HG02798 (cell line): ENCODE measurements around the gene COX6A1.
A peak's percentile ranks its signal among the peaks of the same experiment; 100 is the strongest.
"Not testable (repeated sequence)": the region's sequence is repeated elsewhere in the genome, so short reads cannot be mapped to it uniquely, and the experiment has no call there.

ENCODE experiments used
- ATAC-seq: cut with Tn5 transposase; IDR thresholded peaks from one replicate; pipeline ENCODE4 v1.9.1; 2021; ENCODE audit warnings: mild to moderate bottlenecking; ENCODE audit not compliant: unreplicated experiment, poor library complexity

COX6A1 gene

DNA sequence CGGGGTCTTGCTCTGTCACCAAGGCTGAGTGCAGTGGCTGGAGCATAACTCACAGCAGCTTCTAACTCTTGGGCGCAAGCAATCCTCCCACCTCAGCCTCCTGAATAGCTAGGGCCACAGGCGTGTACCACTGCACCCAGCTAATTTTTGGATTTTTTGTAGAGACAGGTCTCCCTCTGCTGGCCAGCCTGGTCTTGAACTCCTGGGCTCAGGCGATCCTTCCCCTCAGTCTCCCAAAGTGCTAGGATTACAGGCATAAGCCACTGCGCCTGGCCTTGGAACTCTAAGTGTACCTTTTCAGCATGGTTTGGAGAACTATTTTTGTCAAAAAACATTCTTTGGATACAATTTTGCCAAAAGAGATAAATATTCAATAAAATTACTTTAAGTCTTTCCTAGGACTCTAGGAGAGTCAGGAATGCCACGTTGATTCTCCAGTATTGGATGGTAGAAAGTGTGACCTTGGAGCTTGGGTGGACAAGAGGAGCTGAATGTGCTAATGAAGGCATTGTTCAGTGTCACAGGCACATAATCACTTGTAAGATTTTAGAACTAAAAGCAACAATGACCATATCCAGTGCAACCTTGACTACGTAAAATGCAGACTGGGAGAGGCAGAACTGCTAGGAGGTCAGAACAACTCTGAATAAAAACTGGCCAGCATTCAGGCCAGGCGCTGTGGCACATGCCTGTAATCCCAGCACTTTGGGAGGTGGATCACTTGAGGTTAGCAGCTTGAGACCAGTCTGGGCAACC, 28.8 kb downstream of the COX6A1 start:
- ATAC-seq = no peak

DNA sequence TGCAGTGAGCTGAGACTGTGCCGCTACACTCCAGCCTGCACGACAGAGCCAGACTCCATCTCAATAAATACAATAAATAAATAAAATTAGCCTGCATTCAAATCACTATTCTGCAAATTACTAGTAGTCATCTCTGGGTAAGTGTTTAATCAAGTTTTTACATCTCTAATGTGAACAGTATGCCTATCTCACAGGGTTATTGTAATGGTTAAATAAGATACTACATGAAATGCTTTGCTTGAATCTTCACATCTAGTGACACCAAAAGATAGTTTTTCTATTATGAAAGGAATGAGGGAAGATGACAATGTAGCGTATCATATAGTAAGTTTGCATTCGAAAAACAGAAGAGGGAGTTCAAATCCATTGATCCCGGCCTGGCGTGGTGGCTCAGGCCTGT, 29.5 kb downstream of the COX6A1 start:
- ATAC-seq = no peak

DNA sequence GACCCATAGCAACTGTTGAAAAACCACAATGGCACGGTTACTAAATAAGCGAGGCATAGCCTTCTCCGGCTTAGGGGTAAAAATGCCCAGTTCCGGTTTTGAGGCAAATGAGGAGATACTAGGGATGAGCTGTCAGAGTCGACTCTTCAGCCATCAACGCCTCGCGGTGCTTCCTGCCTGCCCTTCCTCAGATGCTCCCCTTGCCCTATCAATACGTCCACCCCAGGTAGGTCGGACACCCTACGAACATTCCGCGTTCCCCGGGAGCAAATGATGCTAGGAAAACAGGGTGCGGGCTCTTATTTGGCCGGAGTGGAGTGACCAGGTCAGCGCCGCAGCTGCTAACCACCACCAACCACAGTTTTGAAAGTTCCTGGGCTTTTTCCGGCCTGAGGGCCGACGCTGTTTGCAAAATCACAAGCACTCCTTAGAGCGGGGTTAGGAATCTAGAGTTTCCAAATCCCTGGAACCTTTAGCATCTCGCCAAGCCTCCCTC, 30.5 kb downstream of the COX6A1 start:
- ATAC-seq = no peak

DNA sequence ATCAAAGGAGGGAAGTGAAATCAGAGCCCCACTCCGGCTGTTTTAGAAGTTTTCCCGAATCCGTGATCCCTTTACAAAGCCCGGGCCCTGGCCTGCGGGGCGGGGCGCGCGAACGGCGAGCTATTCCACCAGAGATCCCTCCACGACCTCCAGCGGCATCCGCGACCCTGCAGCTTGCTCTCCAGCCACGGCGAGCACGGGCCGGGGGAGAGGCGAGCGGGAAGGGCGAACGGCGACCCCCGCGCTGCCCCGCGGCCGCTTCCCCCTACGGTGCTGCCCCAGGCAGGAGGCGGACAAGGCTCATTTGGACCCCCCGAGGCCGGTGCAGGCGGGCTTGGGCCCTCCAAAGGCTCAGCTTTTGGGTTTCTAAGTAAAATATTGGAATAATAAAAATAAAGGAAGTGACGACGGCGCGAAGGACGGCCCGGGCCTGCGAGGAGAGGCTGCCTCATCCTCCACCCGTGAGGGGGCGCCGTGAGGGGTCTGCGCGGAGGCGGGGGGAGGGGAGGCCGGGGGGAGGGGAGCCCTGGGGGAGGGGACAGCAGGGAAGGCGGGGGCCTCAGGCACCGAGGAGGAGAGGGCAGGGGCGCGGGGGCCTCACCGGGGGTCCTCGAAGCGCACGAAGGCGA, 31.0 kb downstream of the COX6A1 start:
- peak; percentile 24 for ATAC-seq

DNA sequence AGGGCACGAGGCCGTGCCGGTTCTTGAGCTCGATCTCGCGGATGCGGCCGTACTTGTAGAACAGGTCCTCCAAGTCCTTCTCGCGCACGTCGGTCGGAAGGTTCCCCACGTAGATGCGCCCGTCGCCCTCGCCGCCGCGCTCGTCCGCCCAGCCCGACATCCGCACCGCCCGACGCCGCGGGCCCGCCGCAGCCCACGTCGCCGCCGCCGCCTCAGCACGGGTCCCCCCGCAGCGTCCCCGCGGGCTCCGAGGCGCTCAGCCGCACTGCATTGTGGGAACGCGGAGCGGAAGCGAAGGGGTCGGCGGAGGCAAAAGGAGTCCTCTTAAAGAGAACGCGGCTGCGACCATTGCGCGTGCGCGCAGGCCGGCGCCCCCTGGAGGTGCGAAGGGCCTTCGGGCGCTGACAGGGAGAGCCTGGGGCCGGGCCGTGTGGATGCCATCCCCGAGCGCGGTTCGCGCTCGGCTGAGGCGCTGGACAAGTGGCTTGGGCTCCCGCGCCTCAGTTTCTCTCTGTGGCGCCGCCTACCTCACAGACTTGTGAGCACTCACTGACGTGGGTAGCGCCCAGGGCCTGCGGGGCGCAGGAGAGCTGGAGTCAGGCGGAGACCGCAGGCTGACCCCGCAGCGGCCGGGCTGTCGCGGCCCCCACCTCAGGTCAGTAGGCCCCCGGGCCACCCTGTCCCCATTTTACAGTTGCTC, 31.7 kb downstream of the COX6A1 start, which contains the start of gene SRSF9:
SRSF9 (minus strand) TSS at position 299 of the 700 bp plus-strand sequence; CDS start at position 160, 139 bp downstream.
- peak; percentile 82 for ATAC-seq

DNA sequence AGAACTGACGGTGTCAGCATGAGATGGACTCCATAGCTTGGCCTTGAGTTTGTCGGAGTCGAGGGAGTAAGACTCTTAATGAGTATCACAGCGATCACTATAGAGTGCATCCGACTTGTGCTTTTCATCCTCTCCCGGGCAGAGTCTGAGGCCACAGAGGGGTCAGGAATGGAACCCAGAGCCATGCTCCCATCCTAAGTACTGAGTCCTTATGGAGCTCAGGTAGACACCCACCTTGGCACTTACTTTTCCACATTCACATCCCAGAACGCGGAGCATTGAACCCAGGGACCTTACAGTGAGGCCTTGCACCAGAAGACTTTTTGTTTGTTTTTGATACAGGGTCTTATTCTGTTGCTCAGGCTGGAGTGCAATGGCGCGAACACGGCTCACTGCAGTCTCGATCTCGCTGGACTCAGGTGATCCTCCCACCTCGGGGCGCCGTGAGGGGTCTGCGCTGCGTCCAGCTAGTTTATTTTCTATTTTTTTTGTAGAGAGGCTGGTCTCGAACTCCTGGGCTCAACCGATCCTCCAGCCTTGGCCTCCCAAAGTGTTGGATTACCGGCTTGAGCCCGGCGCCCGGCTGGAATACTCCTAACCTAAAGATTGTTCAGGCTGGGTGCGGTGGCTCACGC, 32.4 kb downstream of the COX6A1 start:
- no peak for ATAC-seq

DNA sequence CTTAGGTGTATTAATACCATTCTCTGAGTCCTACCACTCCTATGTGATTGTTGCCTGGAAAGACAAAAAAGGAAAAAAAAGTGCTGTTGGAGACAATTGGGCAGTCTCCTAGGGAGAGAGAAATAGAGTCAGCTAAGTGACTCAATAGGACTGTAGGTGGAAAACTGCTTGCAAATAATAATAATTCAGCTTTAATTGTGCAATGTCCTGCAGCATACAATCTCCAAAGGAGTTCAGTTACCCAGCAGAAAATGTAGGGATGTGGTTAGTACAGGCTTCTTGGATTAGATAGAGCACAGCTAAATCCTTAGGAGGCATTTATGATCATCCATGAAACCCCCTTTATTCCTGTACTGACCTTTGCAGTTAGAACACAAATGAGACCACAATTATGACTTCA, 34.6 kb downstream of the COX6A1 start:
- ATAC-seq = no peak

DNA sequence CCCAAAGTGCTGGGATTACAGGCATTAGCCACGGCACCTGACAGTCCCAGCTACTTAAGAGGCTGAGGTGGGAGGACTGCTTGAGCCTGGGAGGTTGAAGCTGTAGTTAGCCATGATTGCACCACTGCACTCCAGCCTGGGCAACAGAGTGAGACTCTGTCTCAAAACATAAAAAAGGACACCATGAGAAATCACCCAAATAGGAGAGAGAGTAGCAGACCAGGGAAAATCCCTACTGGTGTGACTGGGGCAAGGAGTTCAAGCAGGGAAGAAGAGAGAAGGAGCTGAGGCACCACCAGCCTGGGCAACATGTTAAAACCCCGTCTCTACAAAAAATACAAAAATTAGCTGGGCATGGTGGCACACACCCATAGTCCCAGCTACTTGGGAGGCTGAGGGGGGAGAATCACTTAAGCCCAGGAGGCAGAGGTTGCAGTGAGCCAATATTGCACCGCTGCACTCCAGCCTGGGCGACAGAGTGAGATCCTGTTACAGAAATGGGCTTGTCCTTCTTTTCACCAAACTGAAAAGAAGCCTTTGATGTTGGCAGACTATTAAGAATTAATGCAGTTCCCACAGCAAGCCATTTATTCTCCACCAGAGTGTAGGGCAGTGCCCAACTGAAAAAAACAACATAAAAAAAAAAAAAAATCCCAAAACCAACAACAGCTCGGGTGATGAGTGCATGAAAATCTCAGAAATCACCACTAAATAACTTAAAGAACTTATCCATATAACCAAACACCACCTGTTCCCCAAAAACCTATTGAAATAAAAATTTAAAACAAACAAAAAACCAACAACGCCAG, 36.1 kb downstream of the COX6A1 start:
- no peak for ATAC-seq

DNA sequence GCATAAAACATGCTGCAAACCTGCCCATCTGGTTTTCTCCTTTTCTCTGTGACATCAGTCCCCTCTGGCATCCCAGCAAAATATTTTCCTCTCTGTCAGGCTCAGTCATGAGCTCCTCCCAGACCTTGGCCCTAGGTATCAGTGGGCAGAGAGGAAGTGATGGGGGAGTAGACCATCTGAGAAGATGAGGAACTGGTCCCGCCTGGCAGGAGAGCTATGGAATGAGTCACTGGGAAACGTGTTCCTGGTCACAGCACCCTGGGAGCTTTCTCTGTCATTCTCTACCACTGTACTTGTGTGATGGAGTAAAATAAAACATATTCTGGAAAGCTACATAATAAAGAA, 36.7 kb downstream of the COX6A1 start:
- no peak for ATAC-seq

DNA sequence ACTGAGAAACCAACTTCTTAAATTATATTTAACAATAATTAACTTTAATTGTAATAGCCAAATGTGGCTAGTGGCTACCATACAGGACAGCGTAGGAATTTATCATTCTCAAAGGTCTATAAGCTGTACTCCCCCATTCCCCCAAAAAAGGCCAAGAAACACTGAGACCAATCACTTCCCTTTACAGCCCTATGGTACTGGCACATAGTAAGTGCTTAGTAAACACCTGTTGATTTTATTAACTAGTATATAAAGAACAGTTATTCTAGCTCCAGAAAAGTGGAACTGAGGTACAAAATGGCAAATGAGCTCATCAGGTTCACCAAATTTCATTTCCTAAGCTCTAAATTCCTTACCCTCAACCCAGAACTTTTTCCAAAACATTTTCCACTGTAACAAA, 37.7 kb downstream of the COX6A1 start:
- ATAC-seq = no peak

DNA sequence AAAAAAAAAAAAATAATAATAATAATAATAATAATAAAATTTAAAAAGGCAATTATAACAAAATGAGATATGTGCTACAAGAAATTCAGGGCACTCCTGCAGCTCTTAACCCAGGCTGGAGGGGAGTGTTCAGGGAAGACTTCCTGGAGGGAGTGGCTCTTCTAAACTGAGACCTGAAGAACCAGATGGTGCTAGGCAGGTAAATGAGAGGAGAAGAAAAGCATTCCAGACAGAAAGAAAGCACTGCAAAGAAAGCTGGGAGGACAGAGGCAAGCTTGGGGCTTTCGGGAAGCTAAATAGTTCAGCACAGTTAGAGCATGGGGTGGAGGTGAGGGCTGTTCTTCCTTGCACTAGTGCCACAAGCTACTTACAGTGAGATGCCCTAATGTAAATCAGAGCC, 41.5 kb downstream of the COX6A1 start:
- ATAC-seq = no peak

DNA sequence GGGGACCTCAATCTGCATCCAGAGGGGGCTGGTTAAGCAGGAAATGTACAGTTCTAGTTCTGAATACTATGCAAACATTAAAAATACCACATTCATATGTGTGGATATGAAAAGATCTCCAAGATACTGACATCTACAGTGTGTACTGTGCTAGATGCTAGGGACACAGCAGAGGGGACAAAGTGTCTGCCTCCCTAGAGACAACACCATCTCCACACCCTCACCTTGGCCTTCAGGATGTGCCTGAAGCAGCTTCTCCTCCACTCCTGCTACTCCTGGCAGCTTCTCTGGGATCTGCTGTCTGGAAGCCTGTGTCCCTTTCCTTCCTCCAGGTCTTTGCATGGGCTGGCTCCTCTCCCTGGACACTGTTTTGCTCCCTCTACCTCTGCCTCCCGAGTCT, 42.3 kb downstream of the COX6A1 start:
- ATAC-seq = no peak

DNA sequence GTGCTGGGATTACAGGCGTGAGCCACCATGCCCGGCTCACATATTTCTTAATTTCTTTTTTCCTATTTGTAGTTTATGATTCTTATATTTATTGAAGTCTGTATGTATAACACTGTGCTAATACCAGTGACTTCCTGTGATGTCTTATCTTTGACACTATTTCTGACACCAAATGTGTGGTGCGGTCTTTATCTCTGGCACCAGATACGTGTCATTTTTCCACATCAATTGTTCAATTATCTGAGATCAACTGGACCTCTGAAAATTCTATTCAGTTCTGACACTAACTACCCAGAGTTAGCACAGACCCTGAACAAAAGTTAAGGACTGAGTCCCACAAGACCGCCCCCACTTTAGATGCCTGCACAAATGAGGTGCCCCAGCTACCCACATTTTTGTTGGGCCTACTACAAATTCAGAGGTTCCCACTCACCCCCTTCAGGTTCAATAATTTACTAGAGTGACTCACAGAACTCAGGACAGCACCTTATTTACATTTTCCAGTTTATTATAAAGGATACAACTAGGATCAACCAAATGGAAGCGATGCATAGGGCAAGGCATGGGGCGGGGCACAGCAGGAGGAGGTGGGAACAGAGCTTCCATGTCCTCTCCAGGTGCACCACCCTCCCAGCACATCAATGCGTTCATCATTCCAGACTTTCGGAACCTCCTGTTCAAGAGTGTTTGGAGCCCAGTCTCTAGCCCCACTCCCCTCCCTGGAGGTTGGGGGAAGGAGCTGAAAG, 43.3 kb downstream of the COX6A1 start:
- no peak for ATAC-seq

DNA sequence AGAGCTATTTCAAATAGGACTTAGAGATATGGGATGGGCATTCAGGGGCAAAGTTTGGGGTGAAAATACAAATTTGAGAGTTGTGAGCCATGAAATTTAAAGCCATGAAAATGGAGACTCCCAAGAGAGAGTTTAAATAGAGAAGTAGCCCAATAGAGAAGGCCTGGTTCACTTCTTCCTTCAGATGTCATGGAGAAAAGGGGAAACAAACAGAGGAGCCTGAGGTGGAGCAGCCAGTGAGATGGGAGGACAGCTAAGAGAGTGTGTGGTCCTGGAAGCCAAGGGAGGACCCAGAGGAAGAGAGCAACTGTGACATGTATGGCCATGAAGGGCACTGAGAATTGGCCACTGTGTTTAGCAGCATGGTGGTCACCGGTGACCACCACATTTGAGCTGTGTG, 45.7 kb downstream of the COX6A1 start:
- no peak for ATAC-seq

DNA sequence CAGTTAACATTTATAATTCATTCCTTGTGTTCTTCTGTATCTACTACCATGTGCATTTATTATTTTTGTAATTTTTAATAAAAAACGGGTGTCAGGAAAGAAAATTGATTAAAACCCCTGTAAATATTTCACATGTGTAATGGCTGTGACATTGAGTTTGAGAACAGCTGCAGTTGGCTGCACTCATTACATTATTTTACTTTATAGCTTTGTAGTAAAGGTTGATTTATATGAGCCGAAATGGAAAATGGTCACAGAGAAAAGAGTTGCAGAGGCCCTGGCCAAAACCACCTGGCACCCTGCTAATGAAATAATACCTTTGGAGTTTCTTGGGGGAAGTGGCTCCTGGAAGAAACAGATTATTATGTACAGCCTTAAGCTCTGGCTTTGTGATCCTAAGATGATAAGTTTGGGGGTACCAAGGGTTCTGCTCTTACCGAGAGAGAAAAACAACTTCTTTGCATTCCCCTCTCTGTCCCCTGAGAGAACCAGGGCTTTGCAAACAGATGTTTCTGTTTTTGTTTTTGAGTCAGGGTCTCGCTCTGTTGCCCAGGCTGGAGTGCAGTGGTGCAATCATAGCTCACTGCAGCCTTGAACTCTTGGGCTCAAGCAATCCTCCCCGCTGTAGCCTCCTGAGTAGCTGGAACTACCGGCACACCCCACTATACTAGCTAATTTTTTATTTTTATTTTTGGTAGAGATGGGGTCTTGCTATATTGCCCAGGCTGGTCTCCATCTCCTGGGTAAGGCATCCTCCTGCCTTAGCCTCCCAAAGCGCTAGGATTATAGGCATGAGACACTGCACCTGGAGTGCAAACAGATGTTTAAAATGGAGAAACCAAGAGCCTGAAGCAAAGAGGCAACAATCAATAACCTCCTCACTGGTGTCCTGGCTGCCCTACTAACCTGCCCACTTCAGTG, 48.3 kb downstream of the COX6A1 start:
- ATAC-seq = no peak

DNA sequence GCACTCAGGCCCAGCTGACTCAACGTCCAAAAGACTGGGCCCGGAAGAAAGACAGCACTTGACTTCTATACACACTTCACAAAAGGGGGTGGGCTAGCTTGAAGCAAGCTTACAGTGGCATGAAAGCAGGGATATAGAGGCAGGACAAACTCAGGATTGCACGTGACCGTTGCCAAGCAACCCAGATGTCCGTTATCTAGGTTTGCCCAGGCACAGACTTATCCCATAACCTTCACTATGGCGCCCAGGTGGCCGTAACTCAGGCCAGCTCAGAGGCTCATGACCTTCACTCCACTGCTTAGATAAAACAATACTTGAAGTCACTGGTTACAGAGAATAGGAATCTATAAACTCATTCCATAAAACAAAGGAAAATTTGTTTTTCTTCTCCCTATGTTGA, 49.6 kb downstream of the COX6A1 start:
- ATAC-seq = not testable (repeated sequence)

DNA sequence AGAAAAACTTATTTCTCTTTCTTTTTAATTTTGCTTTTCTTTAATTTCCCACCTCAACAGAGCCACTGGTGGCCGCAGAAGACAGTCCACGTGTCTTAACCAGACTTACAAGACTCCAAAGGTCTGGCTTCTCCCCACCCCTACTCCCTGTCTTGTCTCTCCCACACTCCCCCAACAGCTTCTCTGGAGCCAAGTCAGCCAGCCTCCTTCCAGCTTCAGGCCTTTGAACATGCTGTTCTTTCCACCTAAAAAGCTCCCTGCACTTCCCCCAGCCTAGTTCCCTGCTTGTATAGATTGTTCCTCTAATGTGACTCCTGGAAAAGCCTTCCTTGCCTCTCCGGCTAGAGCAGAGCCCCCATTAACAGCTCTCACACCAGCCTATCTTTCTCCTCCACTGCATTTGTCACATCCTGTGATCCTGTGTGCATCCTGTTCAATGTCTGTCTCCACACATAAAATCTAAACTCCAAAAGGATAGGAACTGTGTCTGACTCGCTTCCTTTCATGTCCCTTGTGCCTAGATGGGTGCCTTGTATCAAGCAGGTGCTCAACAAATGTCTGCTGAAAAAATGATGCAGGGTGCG, 50.2 kb downstream of the COX6A1 start:
- ATAC-seq = no peak

DNA sequence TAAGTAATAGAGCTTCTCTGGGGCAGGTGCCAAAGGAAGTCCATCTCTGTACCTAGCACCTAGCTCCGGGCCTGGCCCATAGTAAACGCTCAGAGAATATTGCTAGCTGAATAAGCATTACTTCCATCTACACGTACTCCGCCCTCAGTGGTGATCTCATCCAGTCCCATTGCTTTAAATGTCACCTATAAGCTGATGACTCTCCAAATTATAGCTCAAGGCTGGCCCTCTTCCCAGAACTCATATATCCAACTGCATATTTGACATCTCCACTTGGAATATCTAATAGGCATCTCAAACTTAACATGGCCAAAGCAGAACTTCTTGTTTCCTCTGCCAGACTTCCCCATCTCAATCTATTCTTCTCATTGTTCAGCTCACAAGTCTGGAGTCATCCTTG, 51.1 kb downstream of the COX6A1 start:
- no peak for ATAC-seq
